GM10266 (cell line): Measurements from ENCODE around the gene SCGB1C1.
A peak's percentile ranks its signal among the peaks of the same experiment; 100 is the strongest.
"Not testable (repeated sequence)": the region's sequence is repeated elsewhere in the genome, so short reads cannot be mapped to it uniquely, and the experiment has no call there.

ENCODE experiments used
- DNase-seq: peaks from one replicate; pipeline ENCODE4 v3.0.0; 2012; ENCODE audit errors: extremely low spot score
- CTCF ChIP-seq: IDR thresholded peaks from 2 replicates; pipeline ENCODE4 v1.5.1; 2012; ENCODE audit warnings: mild to moderate bottlenecking, low read depth; ENCODE audit not compliant: control insufficient read depth, insufficient read depth; ENCODE audit errors: missing control alignments

Gene SCGB1C1

DNA sequence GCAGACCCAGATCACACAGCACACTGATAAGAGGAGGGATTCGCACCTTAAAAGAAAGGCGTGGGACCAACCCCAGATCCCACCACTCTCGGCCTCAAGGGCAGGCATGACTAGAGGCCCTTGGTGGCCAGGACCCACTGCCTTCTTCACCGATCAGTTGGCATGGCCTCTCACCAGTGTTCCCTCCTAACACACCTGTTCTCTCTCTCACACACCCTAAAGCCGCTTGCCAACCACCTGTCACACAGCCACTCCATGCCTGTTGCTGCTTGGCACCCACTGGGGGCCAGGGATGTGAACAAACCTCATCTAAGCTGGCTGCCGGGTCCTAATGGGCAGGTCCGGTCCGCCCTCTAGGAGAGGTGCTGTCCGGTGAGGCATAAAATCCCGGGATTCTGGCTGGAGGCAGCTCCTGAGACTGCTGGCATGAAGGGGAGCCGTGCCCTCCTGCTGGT, at the start of gene SCGB1C1:
TSS of gene SCGB1C1 (plus strand) at position 405 of the 455 bp plus-strand sequence. CDS start at position 427, 22 bp downstream.
- not testable (repeated sequence) for DNase-seq

- DNase-seq = not testable (repeated sequence)
These were observed 12.6 kb upstream of the SCGB1C1 start for GRCh38 chr11:180242-180641.

GRCh38 chr11:189200-189783, 3.6 kb upstream of the SCGB1C1 start:
- not testable (repeated sequence) for DNase-seq

- peak; percentile 38 for TF ChIP-seq CTCF
- not testable (repeated sequence) for DNase-seq
These were observed 3.0 kb upstream of the SCGB1C1 start for GRCh38 chr11:189843-190311.

DNA sequence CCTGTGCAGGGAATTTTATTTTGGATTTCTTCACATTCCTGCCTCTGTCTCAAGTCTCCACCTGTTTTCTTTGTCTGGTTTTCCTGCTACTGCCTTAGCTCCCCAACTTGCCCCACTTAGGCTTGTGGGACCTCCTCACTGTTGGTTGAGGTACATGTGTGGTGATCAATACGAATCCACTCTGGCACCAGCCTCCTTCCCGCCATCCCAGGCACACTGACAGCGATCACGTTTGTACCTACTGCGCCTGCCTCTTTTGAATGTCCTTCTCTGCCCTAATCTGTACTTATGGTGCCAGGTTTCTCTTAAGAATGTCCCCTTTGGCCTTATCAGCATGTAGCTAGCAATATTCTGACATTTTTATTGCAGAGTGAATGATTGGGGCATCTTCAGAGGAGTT, 2.3 kb upstream of the SCGB1C1 start:
- not testable (repeated sequence) for DNase-seq

DNA sequence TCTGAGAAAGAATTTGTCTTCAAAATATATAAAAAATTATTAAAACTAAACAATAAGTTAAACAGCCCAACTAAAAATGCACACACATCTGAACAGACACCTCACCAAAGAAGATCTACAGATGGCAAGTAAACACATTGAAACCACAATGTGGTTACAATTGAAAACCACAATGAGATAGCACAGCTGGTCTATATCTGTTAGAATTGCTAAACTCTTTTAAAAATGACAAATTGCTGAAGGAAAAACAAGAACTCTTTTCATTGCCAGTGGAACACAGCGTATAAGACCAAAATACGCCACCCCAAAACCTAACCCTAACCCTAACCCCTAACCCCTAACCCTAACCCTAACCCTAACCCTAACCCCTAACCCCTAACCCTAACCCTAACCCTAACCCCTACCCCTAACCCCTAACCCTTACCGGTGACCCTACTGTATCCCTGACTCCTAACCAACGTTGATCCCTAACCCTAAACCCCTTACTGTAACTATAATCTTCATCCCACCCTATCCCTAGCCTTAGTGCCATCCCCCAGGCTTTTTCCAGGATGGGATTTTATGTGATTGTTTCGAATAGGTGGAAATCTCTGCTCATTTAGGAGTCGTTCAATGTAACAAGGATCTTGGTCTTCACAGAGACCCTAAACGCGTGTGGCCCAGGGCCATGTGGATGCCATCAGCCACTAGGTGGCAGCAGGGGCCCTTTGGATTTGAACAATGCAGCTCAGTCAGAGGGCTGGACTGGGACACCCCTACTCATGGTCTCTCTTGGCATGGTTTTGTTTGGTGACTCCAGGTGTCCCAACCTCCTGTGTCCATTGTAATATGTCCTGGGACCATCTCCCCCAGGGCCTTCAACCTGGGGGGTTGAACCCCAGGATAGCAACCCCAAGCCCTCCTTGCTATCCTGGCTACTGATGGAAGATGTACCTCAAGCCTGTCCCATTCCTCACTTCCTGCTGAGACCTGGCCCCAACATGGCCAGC, 1.1 kb upstream of the SCGB1C1 start:
- DNase-seq = not testable (repeated sequence)
- peak; percentile 44 for TF ChIP-seq CTCF

DNA sequence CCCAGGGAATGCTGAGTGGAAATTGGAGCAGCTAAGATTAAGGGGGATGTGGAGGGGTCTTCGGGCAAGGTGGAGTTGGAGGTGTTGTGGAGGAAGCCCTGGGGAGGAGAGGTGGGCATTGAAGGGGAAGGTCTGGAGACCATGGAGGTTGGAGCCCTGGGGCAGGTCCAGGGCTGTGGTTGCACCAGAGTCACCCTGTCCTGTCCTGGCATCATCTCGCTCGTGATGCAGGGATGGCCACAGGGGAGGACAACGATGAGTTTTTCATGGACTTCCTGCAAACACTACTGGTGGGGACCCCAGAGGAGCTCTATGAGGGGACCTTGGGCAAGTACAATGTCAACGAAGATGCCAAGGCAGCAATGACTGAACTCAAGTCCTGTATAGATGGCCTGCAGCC, 603 bp downstream of the SCGB1C1 start:
- DNase-seq = not testable (repeated sequence)

DNA sequence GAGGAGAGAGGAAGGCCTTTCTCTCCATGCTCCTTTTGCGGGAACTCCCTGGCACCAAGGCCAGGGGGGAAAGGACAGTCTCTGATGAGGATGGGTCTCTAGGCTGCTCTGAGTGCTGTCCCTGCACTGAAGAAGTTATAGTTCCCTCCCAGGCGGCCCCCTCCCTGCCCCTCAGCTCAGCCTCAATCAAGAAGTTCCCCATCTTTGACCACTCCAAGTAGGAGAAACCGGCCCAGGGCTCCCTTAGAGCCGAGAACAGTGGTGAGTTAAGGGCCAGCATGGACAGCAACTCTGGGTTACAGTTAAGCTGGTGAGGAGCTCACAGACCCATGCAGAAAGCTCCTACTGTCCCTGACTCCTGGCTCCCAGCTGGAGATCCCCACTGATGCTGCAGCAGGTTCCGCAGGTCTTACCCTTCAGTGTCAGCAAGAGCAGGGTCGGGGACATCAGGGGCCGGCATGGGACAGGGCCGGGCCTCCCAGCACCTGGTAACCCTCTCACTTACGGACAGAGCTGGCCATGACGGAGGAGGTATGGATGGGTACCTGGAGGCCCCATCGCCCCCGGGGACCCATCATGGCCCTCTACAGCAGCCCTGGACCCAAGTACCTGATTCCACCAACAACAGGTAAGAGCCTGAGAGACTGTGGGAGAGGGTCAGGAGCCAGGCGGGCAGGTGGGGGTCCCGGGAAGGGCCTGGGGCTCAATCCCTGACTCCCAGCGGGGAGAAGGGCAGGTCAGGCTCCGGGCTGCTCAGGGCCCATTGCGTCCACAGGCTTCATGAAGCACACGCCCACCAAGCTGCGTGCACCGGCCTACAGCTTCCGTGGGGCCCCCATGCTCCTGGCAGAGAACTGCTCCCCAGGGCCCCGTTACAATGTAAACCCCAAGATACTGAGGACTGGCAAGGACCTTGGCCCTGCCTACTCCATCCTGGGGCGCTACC, 4.2 kb downstream of the SCGB1C1 start:
- no peak for TF ChIP-seq CTCF
- DNase-seq = no peak

DNA sequence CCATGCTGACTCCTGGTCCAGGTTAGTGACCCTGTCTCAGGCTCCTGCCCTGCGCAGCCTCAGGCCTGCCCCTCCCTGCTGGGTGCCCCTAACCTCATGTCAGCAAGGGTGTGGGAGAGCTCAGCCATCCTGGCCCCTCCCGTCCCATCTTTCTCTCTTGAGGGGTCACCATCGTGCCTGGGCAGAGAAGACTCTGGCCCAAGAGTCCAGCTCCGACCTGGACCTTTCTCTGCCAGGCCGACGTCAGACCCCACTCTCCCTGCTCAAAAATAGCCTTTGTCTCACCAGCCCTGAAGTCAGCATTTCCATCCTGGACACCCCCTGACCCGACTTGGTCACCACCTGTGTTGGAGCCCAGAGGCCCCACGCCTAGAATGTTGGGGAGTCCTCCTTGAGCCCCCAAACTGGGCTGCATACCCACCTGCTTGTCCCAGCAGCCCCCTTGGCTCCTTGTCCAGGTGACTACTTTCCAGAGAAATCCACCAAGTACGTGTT, 4.9 kb downstream of the SCGB1C1 start:
- DNase-seq = no peak
- TF ChIP-seq CTCF = no peak
